Endothelial cell (in vitro differentiated cells): ENCODE results near the gene ARAF. TPM values are rescaled to one million over a fixed set of nuclear protein-coding genes. Genes with fewer than 3 reads are reported as not detected.

Experiments used
- DNase-seq: peaks from one replicate; pipeline ENCODE4 v3.0.0; 2021; ENCODE audit warnings: low spot score
- H3K27ac Mint-ChIP-seq: one replicate; pipeline ENCODE4 v1.8.0; 2021; ENCODE audit warnings: mixed read lengths, inconsistent platforms; ENCODE audit not compliant: unreplicated experiment
- H3K27me3 Mint-ChIP-seq: one replicate; pipeline ENCODE4 v1.8.0; 2021; ENCODE audit warnings: mild to moderate bottlenecking, moderate library complexity, mixed read lengths, inconsistent platforms; ENCODE audit not compliant: unreplicated experiment
- H3K36me3 Mint-ChIP-seq: one replicate; pipeline ENCODE4 v1.8.0; 2021; ENCODE audit warnings: mild to moderate bottlenecking, low read depth, mixed read lengths, inconsistent platforms; ENCODE audit not compliant: unreplicated experiment
- H3K4me1 Mint-ChIP-seq: one replicate; pipeline ENCODE4 v1.8.0; 2021; ENCODE audit warnings: mild to moderate bottlenecking, mixed read lengths, inconsistent platforms; ENCODE audit not compliant: unreplicated experiment
- H3K4me3 Mint-ChIP-seq: one replicate; pipeline ENCODE4 v1.8.0; 2021; ENCODE audit warnings: mild to moderate bottlenecking, mixed read lengths, inconsistent platforms; ENCODE audit not compliant: unreplicated experiment
- H3K9me3 Mint-ChIP-seq: one replicate; pipeline ENCODE4 v1.8.0; 2021; ENCODE audit warnings: mixed read lengths, inconsistent platforms; ENCODE audit not compliant: unreplicated experiment
- total RNA-seq: library from RNA; stranded (reverse); fragmentation: NEBNext Ultra II Directional; extraction: Animal tissue kit (Norgen Biotek cat#: 25700); gene quantifications from one replicate; pipeline ENCODE4 v1.2.1, GENCODE V29; 2021; ENCODE audit not compliant: unreplicated experiment
- TF ChIP-seq, protein P1 (sequence below): fragments of 200-600 bp; sonication (generic); IDR thresholded peaks from one replicate; pipeline ENCODE4 v1.5.0; 2021; ENCODE audit warnings: antibody characterized with exemption; ENCODE audit not compliant: unreplicated experiment

Gene ARAF
- total RNA-seq, 1 donor from 2014 or later, result 49.4 TPM

DNA sequence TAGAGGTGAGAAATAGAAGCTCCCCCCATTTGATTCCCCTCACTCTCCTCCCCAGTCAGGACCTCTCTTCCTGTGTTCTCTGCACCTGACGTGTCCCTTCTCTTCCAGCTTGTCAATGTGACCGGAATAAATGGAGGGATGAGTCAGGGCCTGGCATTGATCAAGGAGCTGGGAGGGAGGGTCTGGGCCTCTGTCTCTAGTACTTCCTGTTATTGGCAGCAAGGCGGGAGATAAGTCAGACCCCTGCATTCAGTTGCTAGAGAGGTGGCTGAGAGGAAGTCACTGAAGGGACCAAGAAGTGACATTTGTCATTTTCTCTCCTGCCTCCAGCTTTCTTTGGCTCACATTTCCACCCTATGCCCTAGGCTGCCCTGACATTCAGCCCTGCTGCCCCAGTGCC, 42.9 kb upstream of the ARAF start:
- no peak overlapping the region for H3K4me3 Mint-ChIP-seq
- no peak overlapping the region for H3K27ac Mint-ChIP-seq
- H3K36me3 Mint-ChIP-seq, result peaks cover 4% of the 10 kb centered on the region
- H3K9me3 Mint-ChIP-seq, result no peaks in the 10 kb centered on the region
- peaks cover 7% of the 10 kb centered on the region for H3K4me1 Mint-ChIP-seq
- TF ChIP-seq, protein P1, sequence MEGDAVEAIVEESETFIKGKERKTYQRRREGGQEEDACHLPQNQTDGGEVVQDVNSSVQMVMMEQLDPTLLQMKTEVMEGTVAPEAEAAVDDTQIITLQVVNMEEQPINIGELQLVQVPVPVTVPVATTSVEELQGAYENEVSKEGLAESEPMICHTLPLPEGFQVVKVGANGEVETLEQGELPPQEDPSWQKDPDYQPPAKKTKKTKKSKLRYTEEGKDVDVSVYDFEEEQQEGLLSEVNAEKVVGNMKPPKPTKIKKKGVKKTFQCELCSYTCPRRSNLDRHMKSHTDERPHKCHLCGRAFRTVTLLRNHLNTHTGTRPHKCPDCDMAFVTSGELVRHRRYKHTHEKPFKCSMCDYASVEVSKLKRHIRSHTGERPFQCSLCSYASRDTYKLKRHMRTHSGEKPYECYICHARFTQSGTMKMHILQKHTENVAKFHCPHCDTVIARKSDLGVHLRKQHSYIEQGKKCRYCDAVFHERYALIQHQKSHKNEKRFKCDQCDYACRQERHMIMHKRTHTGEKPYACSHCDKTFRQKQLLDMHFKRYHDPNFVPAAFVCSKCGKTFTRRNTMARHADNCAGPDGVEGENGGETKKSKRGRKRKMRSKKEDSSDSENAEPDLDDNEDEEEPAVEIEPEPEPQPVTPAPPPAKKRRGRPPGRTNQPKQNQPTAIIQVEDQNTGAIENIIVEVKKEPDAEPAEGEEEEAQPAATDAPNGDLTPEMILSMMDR, result no peak
- no peak for DNase-seq
- H3K27me3 Mint-ChIP-seq, result no peaks in the 10 kb centered on the region

DNA sequence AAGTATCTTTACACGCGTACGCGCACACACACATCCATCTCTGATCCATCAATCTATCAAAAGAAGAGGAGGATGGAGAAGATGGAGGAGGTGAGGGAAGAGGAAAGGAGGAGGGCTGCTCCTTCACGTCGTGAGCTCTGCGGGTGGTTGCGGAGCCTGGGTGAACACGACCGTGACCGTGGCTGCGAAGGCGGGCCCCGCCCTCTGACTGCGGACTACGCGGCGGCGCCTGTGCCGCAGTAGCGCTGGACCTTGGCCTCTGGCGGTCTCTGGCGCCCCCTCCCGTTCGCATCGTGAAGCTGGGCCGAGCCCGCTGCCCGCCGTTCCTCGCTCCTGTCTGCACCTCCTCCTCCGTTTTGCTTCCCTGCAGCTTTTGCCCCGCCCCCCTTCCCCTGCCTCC, 37.7 kb upstream of the ARAF start:
- Mint-ChIP-seq H3K4me1 (no peaks in the 10 kb centered on the region), H3K4me3 (peak overlapping the region; percentile 62), H3K36me3 (no peaks in the 10 kb centered on the region), H3K9me3 (no peaks in the 10 kb centered on the region), H3K27me3 (no peaks in the 10 kb centered on the region), H3K27ac (no peak overlapping the region)
- DNase-seq, result peak; percentile 83
- TF ChIP-seq, protein P1, result peak; percentile 65

DNA sequence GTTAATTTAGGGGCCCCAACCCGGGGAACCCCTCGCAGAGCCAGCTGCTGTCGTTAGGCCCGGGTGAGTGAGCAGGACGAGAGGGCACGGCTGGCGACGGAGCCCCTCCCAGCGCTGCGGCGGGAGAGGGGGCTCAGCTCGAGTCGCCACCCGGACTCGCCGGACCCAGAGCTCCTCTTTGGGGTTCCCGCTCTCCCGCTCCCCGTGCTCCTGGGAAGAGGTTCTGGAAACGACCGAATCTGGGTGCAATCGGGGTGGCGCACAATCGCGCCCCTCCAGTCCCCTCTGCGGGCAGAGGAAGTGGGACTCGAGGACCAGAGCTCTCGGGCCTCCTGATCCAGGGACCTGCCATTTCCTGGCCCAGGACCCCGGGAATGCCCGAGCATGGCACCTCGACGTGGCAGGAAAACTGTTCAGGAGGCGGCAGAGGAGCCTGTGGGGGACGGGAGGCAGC, 37.3 kb upstream of the ARAF start:
- H3K27ac Mint-ChIP-seq, result no peak overlapping the region
- no peaks in the 10 kb centered on the region for H3K4me1 Mint-ChIP-seq
- DNase-seq, result peak; percentile 4
- peak overlapping the region; percentile 62 for H3K4me3 Mint-ChIP-seq
- TF ChIP-seq, protein P1, result peak; percentile 6
- H3K9me3 Mint-ChIP-seq, result no peaks in the 10 kb centered on the region
- H3K36me3 Mint-ChIP-seq, result no peaks in the 10 kb centered on the region
- H3K27me3 Mint-ChIP-seq, result no peaks in the 10 kb centered on the region

DNA sequence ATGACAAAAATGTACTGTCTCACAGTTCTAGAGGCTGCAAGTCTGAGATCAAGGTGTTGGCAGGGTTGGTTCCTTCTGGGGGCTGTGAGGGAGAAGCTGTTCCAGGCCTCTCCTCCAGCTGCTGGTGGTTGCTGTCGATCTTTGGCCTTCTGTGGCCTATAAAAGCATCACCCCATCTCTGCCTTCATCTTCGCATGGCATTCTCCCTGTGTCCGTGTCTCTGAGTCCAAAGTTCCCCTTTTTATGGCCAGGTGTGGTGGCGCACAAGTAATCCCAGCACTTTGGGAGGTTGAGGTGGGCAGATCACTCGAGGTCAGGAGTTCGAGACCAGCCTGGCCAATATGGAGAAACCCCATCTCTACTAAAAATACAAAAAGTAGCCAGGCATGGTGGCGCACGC, 31.5 kb upstream of the ARAF start:
- Mint-ChIP-seq H3K36me3 (no peaks in the 10 kb centered on the region), H3K4me1 (no peaks in the 10 kb centered on the region), H3K27me3 (no peaks in the 10 kb centered on the region), H3K27ac (no peak overlapping the region), H3K4me3 (no peak overlapping the region), H3K9me3 (no peaks in the 10 kb centered on the region)
- TF ChIP-seq, protein P1, result no peak
- DNase-seq, result no peak

DNA sequence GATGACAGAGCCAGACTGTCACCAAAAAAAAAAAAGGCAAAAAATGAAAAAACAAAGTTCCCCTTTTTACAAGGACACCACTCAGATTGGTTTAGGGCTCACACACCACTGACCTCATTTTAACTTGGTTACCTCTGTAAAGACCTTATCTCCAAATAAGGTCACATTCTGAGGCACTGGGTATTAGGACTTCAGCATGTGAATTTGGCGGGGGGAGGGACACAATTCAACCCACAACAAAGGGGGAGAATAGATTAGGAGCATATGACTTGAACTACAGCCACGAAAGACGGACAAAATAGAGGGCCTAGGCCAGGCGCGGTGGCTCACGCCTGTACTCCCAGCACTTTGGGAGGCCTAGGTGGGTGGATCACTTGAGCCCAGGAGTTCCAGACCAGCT, 31.0 kb upstream of the ARAF start:
- no peaks in the 10 kb centered on the region for H3K4me1 Mint-ChIP-seq
- no peak overlapping the region for H3K27ac Mint-ChIP-seq
- H3K4me3 Mint-ChIP-seq, result no peak overlapping the region
- H3K9me3 Mint-ChIP-seq, result no peaks in the 10 kb centered on the region
- no peaks in the 10 kb centered on the region for H3K27me3 Mint-ChIP-seq
- no peak for DNase-seq
- TF ChIP-seq, protein P1, result no peak
- no peaks in the 10 kb centered on the region for H3K36me3 Mint-ChIP-seq
